Stimulated activated naive CD8-positive, alpha-beta T cell treated with anti-CD3 and anti-CD28 coated beads, Interleukin-15, Interleukin-2, amounts not matched to agents 100 U/mL and 50 U/mL, for 24 hours (primary cell): ENCODE data around the gene GALM.
"Not testable (repeated sequence)": the region's sequence is repeated elsewhere in the genome, so short reads cannot be mapped to it uniquely, and the experiment has no call there.

ENCODE experiments used
- ATAC-seq: fragments of 150-1000 bp; cut with Tn5 transposase; one replicate; pipeline ENCODE4 v1.10.0; 2021
- DNase-seq: peaks from one replicate; pipeline ENCODE4 v3.0.0; 2021

The GALM gene

GRCh38 chr2:38665854-38666555 lies at the start of gene GALM:
TSS of gene GALM (plus strand) at chr2:38666114. CDS start at chr2:38666162, 48 bp downstream.
- peak; percentile 60 for DNase-seq
- ATAC-seq, result peak; percentile 33

GRCh38 chr2:38617301-38617700 lies 48.6 kb upstream of the GALM start:
- no peak for ATAC-seq
- no peak for DNase-seq

- ATAC-seq, result no peak
- no peak for DNase-seq
Observed at GRCh38 chr2:38619458-38620164, 46.3 kb upstream of the GALM start.

- no peak for ATAC-seq
- DNase-seq, result no peak
Observed at GRCh38 chr2:38620282-38620977, 45.5 kb upstream of the GALM start.

- no peak for DNase-seq
- ATAC-seq, result no peak
Observed at GRCh38 chr2:38621018-38621417, 44.9 kb upstream of the GALM start.

- DNase-seq, result no peak
- ATAC-seq, result no peak
Observed at GRCh38 chr2:38622210-38622609, 43.7 kb upstream of the GALM start.

- ATAC-seq, result no peak
- no peak for DNase-seq
Observed at GRCh38 chr2:38626326-38627035, 39.4 kb upstream of the GALM start.

GRCh38 chr2:38627391-38627790 lies 38.5 kb upstream of the GALM start:
- ATAC-seq, result no peak
- no peak for DNase-seq

- no peak for DNase-seq
- ATAC-seq, result no peak
Observed at GRCh38 chr2:38629684-38630083, 36.2 kb upstream of the GALM start.

GRCh38 chr2:38631976-38632375 lies 33.9 kb upstream of the GALM start:
- ATAC-seq, result no peak

GRCh38 chr2:38632980-38633379 lies 32.9 kb upstream of the GALM start:
- ATAC-seq (no peak), DNase-seq (no peak)

More at GRCh38 chr2:38631976-38632375, 33.9 kb upstream of the GALM start:
- no peak for DNase-seq

GRCh38 chr2:38633895-38634294 lies 32.0 kb upstream of the GALM start:
- ATAC-seq, result no peak
- DNase-seq, result no peak

- ATAC-seq (peak; percentile 86), DNase-seq (no peak)
Observed at GRCh38 chr2:38634684-38635083, 31.2 kb upstream of the GALM start.

- DNase-seq (no peak), ATAC-seq (no peak)
Observed at GRCh38 chr2:38635139-38635538, 30.8 kb upstream of the GALM start.

GRCh38 chr2:38636069-38636468 lies 29.8 kb upstream of the GALM start:
- no peak for ATAC-seq
- no peak for DNase-seq

- not testable (repeated sequence) for DNase-seq, ATAC-seq
Observed at GRCh38 chr2:38642373-38643017, 23.4 kb upstream of the GALM start.

GRCh38 chr2:38643021-38643671 lies 22.8 kb upstream of the GALM start:
- ATAC-seq (no peak), DNase-seq (no peak)

GRCh38 chr2:38643683-38644511 lies 22.0 kb upstream of the GALM start:
- not testable (repeated sequence) for DNase-seq, ATAC-seq

GRCh38 chr2:38648107-38648761 lies 17.7 kb upstream of the GALM start:
- no peak for DNase-seq
- no peak for ATAC-seq

- no peak for DNase-seq
- no peak for ATAC-seq
Observed at GRCh38 chr2:38649176-38649728, 16.7 kb upstream of the GALM start.
